Measurements from ENCODE around the gene NSD2. TPM values are rescaled to one million over a fixed set of nuclear protein-coding genes. Genes with fewer than 3 reads are reported as not detected.

NSD2 gene
- total RNA-seq, 1 experiment from 2014 or later, result 69.0 TPM

- no peak overlapping the region for H3K4me3 ChIP-seq (ENCODE audit: low read length)
- TF ChIP-seq, protein P1, sequence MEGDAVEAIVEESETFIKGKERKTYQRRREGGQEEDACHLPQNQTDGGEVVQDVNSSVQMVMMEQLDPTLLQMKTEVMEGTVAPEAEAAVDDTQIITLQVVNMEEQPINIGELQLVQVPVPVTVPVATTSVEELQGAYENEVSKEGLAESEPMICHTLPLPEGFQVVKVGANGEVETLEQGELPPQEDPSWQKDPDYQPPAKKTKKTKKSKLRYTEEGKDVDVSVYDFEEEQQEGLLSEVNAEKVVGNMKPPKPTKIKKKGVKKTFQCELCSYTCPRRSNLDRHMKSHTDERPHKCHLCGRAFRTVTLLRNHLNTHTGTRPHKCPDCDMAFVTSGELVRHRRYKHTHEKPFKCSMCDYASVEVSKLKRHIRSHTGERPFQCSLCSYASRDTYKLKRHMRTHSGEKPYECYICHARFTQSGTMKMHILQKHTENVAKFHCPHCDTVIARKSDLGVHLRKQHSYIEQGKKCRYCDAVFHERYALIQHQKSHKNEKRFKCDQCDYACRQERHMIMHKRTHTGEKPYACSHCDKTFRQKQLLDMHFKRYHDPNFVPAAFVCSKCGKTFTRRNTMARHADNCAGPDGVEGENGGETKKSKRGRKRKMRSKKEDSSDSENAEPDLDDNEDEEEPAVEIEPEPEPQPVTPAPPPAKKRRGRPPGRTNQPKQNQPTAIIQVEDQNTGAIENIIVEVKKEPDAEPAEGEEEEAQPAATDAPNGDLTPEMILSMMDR (conservative IDR thresholded peaks at IDR 0.05; ENCODE audit: low read depth, low read length), result no peak
- TF ChIP-seq EZH2 (IDR thresholded peaks at IDR 0.05; ENCODE audit: low read length, unreplicated experiment) (no peak), EZH2phosphoT487 (IDR thresholded peaks at IDR 0.05; ENCODE audit: borderline replicate concordance, low read length) (no peak)
- H2AFZ ChIP-seq (ENCODE audit: low read length), result no peak overlapping the region
- intact Hi-C loops (cut with micrococcal nuclease), result no loop called here
- no peak overlapping the region for H3K27ac ChIP-seq (ENCODE audit: low read length)
- H3K4me1 ChIP-seq (ENCODE audit: insufficient read depth, low read length), result no peaks in the 10 kb centered on the region
- CTCF ChIA-PET, result no interaction called here
- H3K36me3 ChIP-seq (ENCODE audit: low read depth, low read length), result peaks cover 48% of the 10 kb centered on the region
- POLR2A ChIA-PET (ENCODE audit: unreplicated experiment), result no interaction called here
- H3K9me2 ChIP-seq (replicated peaks; ENCODE audit: low read length), result no peaks in the 10 kb centered on the region
- no peak overlapping the region for H3K9ac ChIP-seq (ENCODE audit: low read length)
- no peak for DNase-seq
- no TSS peak for BruUV-seq (replicated peaks)
- no peaks in the 10 kb centered on the region for H3K79me2 ChIP-seq (ENCODE audit: low read length)
- no peaks in the 10 kb centered on the region for H3K27me3 ChIP-seq (ENCODE audit: low read length)
- H4K20me1 ChIP-seq (ENCODE audit: low read length), result no peaks in the 10 kb centered on the region
- no peak overlapping the region for H3K4me2 ChIP-seq (ENCODE audit: low read length)
- no peaks in the 10 kb centered on the region for H3K9me3 ChIP-seq (ENCODE audit: low read length)
- no peak for ATAC-seq
- no peaks in the 10 kb centered on the region for H3F3A ChIP-seq (ENCODE audit: low read length, unreplicated experiment)
Observed at GRCh38 chr4:1961563-1961962, 90.4 kb downstream of the NSD2 start.

DNA sequence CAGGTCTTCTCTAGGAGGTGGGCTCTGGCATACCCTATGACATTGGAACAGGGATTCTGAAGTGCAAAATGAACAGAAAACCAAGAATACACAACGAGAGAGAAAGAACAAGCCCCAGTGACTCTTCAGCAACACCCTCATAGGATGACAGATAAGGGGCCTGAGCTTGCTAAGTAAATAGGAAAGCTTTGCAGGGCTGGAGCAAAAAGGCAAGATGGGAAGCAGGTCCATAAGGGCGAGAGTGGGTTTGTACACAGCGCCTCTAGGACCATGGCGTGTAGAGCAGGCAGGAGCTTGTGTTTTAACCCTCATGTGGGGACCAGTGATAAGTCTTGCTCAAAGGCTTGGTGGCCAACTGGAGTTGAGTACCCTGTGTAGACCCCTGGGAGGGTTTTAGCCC, 91.8 kb downstream of the NSD2 start:
- Histone ChIP-seq H3K4me3 (ENCODE audit: low read length) (no peak overlapping the region), H3K36me3 (ENCODE audit: low read depth, low read length) (peaks cover 45% of the 10 kb centered on the region), H3F3A (ENCODE audit: low read length, unreplicated experiment) (no peaks in the 10 kb centered on the region), H2AFZ (ENCODE audit: low read length) (no peak overlapping the region), H3K79me2 (ENCODE audit: low read length) (no peaks in the 10 kb centered on the region), H3K27me3 (ENCODE audit: low read length) (no peaks in the 10 kb centered on the region), H3K4me2 (ENCODE audit: low read length) (no peak overlapping the region), H3K27ac (ENCODE audit: low read length) (no peak overlapping the region), H3K9me2 (replicated peaks; ENCODE audit: low read length) (no peaks in the 10 kb centered on the region), H3K9ac (ENCODE audit: low read length) (no peak overlapping the region), H3K4me1 (ENCODE audit: insufficient read depth, low read length) (no peaks in the 10 kb centered on the region), H4K20me1 (ENCODE audit: low read length) (no peaks in the 10 kb centered on the region), H3K9me3 (ENCODE audit: low read length) (no peaks in the 10 kb centered on the region)
- TF ChIP-seq EZH2phosphoT487 (IDR thresholded peaks at IDR 0.05; ENCODE audit: borderline replicate concordance, low read length) (no peak), EZH2 (IDR thresholded peaks at IDR 0.05; ENCODE audit: low read length, unreplicated experiment) (no peak)
- TF ChIP-seq, protein P1 (conservative IDR thresholded peaks at IDR 0.05; ENCODE audit: low read depth, low read length), result no peak
- no TSS peak for BruUV-seq (replicated peaks)
- intact Hi-C loops (cut with micrococcal nuclease), result no loop called here
- ChIA-PET CTCF (no interaction called here), POLR2A (ENCODE audit: unreplicated experiment) (no interaction called here)
- DNase-seq (no peak), ATAC-seq (no peak)

DNA sequence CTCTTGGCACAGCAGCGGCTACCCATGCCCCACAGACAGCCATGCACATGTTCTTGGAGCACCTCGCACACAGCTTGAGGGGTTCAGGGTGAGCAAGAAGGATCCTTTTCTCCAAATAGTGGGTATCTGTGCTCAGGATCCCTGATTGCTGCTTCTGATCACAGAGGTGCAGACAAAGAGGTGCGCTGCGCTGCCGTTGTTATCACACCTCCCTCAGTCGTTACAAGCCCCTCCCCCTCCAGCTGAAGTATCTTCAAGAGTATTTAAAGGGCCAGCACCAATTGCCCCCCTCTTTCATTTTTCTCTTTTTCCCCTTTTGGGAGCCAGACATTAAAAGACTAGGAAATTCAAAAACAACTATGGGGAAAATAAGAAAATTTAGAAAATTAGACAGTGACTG, 93.2 kb downstream of the NSD2 start:
- Histone ChIP-seq H4K20me1 (ENCODE audit: low read length) (no peaks in the 10 kb centered on the region), H3K4me3 (ENCODE audit: low read length) (no peak overlapping the region), H3K4me1 (ENCODE audit: insufficient read depth, low read length) (no peaks in the 10 kb centered on the region), H3K9me2 (replicated peaks; ENCODE audit: low read length) (no peaks in the 10 kb centered on the region), H3K9me3 (ENCODE audit: low read length) (no peaks in the 10 kb centered on the region), H3K27me3 (ENCODE audit: low read length) (no peaks in the 10 kb centered on the region), H3K4me2 (ENCODE audit: low read length) (no peak overlapping the region), H3F3A (ENCODE audit: low read length, unreplicated experiment) (no peaks in the 10 kb centered on the region), H3K36me3 (ENCODE audit: low read depth, low read length) (peaks cover 48% of the 10 kb centered on the region), H2AFZ (ENCODE audit: low read length) (no peak overlapping the region), H3K79me2 (ENCODE audit: low read length) (no peaks in the 10 kb centered on the region), H3K27ac (ENCODE audit: low read length) (no peak overlapping the region), H3K9ac (ENCODE audit: low read length) (no peak overlapping the region)
- no TSS peak for BruUV-seq (replicated peaks)
- intact Hi-C loops (cut with micrococcal nuclease), result no loop called here
- DNase-seq (no peak), ATAC-seq (no peak)
- CTCF ChIA-PET, result no interaction called here
- POLR2A ChIA-PET (ENCODE audit: unreplicated experiment), result no interaction called here
- TF ChIP-seq, protein P1 (conservative IDR thresholded peaks at IDR 0.05; ENCODE audit: low read depth, low read length), result no peak
- TF ChIP-seq EZH2phosphoT487 (IDR thresholded peaks at IDR 0.05; ENCODE audit: borderline replicate concordance, low read length), result no peak
- TF ChIP-seq EZH2 (IDR thresholded peaks at IDR 0.05; ENCODE audit: low read length, unreplicated experiment), result no peak
